Activated CD4-positive, alpha-beta T cell treated with anti-CD3 and anti-CD28 coated beads, Interleukin-2, amount 50 U/mL, for 1 hour (primary cell): Measurements from ENCODE around the gene SCGB3A1.

Experiments
- DNase-seq: peaks from one replicate; pipeline ENCODE4 v3.0.0-alpha.2; 2020

Gene SCGB3A1, protein sequence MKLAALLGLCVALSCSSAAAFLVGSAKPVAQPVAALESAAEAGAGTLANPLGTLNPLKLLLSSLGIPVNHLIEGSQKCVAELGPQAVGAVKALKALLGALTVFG

DNA sequence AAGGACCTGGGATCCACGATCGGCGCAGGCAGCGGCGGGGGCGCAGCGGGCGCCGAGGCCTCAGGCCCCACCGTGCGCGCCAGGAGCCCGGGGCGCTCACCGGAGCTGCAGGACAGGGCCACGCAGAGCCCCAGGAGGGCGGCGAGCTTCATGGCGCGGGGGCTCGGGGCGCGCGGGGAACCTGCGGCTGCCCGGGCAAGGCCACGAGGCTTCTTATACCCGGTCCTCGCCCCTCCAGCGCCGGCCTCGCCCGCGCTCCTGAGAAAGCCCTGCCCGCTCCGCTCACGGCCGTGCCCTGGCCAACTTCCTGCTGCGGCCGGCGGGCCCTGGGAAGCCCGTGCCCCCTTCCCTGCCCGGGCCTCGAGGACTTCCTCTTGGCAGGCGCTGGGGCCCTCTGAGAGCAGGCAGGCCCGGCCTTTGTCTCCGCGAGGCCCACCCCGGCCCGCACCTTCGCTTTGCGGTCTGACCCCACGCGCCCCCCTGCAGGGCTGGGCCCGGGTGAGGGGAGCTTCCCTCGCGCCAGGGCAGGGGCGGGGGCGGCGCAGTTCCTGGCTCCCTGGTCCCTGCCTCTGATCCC is at the start of gene SCGB3A1:
Gene SCGB3A1 (minus strand): TSS at position 189 of the 577 bp plus-strand sequence. CDS start 37 bp downstream, at position 152.
- no peak for DNase-seq

DNA sequence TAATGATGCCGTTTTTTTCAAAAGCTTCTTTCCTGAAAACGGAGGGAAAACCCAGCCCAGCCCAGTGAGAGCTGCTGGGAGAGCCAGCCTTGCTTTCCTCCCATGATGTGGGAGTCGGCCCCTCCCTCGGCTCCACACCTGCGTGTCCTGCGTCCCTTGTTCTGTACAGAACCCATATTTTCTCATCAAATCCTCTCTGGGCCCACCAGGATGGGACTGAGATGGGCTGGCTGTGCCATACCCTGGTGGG is 49.2 kb upstream of the SCGB3A1 start:
- no peak for DNase-seq

DNA sequence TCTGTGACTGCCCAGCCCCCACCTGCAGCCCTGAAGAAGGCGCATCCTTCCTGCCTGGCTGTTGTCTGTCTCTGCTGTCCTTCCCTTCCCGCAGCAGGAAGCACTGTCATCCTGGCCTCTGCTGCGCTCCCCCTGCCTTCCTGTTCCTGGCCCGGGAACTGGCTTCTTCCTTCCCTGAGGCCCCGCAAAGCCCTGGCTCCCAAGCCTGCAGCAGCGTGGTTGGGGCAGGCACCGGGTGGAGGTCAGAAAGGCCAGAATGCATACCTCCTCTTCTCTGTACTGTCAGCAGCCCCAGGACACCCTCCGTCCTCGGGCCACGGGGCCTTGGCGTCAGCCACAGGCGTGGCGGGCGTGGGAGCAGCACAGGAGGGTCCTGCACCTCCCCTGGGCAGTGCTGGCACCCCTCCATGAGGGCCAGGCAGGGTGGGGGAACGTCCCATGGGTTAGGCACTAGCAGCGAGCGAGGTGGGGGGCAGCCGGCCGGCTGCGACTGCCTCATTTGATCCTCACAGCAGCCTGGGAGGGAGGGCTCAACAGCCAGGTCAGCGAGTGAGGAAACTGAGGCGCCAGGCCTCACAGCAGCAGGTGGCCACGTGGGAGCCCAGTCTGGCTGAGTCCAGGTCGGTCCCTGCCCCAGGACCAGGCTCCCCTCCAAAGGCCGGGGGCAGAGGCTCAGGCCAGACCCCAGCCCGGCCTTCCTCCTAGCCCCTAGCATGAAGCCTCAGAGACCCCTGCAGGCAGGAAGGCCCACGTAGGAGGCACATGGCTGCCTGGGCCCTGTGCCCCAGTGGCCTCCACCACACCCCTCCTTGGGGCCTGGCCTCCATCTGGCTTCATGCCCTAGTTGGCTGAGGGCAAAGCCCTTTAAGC is 48.7 kb upstream of the SCGB3A1 start:
- no peak for DNase-seq

DNA sequence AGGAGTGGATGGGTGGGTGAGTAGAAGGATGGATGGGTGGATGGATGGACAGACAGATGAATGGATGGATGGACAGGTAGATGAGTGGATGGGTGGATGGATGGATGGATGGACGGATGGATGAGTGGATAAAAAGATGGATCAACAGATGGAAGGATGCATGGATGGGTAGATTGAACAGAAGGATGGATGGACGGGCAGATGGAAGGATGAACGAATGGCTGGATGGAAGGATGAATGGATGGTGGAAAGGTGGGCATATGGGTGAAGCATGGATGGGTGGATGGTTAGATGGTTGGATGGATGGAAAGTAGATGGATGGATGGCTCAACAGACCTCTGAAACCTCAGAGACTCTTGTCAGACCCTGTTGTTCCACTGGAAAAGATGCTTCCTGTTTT is 48.0 kb upstream of the SCGB3A1 start:
- DNase-seq = no peak

DNA sequence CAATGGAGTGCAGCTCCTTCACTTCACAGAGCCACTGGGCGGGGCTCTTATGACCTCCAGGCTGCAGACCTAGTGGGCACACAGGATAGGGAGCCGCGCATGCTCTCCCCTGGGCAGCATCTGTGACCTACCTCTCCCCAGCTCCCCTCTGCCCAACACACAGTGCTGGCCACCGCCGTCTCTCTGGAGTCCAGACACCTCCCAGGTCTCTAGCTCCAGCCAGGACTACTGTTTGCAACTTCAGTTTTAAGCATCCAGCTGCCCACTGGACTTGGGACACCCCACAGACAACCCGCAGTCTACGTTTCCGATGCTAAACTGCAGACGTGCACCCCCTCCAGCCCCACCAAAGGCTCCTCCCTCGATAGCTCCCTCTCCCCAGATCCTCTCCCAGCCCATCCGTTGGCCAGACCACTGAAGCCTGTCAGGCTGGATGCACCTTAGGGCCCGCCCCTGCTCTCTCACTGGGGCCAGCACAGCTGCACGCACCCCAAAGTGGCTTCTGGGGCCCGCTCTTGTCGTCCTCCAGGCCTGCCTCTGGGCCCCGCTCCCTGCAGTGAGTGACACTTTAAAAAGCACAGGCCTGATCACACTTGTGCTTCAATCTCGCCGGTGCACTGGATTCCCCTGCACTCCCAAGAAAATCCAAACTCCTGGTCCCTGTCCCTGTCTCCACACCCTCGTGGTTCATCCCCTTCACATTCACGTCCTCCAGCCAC is 46.8 kb upstream of the SCGB3A1 start:
- DNase-seq = no peak

DNA sequence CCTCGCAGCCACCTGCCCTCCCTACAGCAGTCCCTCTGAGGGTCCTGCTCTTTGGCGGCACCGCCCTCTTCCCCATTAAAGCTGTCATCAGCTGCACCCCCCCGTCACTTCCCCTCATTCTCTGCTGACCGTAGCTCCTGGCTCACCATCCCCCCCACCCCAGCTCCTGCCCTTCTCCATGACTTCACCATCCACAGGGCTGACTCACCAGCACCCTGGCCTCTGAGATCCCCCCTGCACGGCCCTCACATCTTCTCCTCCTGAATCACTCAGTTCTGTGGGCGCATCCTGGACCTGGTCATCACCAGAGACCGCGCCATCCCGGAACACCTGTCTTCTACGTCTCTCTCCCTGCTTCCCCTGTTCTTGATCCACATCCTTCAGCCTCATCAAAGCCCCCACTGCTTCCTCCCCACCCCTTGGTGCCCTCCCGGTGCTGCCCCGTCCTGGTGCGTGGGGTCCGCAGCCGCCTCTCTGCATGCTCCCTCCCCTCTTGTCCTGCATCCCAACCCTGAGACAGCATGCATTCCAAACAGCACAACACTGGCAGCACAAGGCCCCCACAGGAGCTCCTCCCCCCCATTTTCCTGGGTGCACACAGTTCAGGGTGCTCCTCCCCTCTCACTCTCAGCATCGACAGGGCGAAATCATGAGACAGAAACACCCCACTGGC is 45.2 kb upstream of the SCGB3A1 start:
- no peak for DNase-seq

DNA sequence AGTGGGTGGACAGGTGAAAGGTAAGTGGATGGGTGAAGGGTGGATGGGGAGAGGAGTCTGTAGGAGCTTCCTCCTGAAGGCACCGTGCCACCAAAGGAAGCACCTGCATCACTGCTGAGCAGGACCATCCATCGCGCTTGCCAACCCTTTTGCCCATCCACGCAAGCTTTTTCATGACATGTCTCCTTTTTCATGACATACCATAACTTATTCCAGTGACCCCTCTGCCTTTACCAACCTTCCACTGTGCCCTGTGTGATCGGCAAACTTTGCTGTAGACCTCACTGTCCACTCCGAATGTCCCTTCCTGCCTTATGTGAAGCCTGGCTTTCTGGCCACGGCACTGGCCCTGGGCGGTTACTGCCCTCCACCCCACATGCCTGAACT is 44.7 kb upstream of the SCGB3A1 start:
- no peak for DNase-seq

DNA sequence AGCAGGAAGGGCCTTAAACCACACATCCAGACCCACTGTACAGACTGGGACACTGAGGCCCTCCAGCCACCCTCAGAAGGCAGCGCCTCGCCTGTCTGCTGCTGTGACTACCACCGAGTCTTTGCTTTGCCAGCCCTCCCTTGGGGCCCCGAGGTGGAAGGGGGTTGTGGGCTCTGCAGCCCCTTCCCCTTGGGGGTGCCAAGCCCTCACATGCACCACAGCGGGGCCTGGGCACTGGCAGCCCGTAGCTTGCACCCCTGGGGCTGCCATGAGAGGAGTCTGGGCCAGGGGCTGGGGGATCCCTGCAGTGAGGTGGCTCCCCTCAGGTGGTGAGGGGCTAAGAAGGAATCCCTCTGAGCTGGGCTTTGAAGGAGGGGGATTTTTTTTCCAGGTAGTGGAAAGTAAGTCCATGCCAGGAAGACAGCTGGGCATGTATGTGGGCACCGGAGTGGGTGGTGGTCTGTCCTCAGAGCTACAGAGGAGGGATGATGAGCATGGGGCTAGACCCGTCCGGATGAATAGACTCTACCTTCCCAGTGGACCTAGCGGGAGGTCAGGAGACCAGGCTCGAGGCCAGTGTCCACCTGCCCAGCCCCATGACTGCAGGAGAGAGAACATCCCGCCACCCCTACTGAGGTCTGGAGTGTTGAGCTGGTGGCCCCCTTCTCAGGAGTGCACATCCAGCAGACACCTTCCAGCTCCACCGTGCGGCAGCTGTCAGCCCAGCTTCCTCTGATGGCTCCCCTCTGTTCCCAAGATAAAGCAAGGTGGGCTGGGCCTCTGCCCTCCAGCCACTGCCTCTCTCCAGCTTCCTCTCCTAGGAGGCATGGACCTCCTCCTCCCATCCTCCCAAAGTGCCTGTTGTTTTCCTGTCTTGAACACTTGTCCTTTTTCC is 42.2 kb upstream of the SCGB3A1 start:
- DNase-seq = no peak

DNA sequence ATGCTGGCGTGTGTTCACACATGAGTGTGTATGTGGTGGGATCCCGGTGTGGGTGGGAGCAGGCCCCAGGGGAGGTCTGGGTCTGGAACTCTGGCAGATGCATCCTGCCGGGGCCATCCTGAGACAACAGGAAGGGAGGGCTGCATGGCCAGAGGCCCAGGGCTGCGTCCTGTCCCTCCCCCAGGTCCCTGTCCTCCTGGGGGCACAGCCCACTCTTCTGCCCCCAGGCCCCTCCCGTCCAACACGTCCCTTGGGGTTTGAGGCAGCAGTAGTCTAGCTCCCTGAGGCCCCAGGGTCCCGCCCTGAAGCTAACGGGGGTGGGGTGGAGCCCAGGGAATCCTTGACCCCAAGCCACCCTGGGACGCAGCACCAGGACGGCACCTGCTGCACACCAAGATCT is 41.5 kb upstream of the SCGB3A1 start:
- no peak for DNase-seq

DNA sequence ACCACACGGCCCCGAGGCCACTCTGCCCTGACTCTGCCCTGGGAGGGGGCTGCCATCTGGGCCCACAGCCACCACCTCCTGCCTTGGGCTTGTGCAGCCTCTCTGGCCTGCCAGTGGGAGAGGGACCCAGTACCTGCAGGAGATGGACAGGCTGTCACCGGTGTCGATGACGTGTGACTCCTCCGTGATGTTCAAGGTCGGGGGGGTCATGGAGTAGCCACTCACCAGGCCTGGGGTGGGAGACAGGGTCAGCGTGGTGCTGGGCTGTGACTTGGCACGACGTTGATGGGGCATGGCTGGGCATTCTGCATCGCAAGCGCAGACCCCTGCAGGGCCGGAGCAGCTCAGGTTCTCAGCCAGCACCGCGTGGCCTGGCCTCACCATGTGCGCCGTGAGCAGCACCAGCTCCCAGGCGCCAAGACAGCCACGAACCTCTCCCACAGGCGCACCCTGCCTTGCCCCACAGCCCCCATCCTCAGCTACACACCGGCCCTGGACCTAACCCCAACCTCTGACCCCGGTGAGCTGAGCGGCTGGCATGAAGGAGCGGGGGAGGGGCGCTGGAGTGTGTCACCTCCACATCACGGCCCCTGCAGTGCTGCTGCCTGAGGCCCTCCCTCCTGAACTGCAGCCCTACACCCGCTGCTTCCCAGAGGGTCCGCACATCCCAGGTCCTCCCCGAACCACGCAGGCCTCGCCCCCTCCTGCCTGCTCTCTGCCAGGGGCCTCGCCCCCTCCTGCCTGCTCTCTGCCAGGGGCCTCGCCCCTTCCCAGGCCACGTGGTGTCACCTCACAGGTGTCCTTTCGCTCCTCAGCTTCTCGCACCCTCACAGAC is 40.5 kb upstream of the SCGB3A1 start:
- DNase-seq = no peak

DNA sequence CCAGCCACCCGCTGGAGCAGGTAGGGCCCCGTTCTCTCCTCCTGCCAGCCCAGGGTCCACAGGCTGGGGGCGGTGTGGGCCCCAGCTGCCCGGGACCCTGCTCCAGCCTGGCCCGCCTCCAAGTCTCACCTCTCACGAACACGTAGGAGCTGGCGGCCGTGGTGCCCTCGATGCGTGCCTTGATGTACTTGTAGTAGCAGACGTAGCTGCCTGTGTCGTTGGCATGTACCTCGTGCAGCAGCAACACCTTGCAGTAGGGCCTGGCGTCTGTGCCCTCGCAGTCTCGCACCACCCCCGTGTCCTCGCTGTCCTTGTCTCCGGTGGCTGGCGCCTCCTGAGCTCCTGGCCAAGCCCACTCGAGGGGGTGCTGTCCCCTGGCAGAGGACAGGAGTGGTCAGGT is 39.1 kb upstream of the SCGB3A1 start:
- no peak for DNase-seq

DNA sequence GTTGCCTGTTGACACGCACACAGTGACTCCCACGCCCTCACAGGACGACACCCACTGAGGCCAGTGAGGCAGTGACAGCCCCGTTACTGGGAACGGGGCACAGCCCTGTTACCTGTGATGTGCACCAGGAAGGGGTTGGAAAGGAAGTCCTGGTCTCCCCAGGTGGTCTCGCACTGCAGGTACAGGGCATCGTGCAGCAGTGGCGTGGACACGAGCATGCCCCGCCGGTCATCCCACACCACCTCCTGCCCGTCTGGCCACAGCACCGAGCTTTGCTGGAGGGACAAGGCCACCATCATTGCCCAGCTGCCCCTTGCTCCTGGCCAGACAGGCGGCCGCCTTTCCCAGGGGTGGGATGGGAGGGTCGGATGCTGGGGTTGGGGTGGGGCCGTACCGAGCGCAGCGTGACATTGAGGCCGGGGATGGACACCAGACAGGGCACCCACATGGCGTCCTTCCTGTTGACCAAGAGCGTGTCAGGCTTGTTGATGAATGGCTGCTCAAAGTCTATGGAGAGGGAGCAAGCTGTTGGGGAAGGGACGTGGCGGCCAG is 38.6 kb upstream of the SCGB3A1 start:
- no peak for DNase-seq

DNA sequence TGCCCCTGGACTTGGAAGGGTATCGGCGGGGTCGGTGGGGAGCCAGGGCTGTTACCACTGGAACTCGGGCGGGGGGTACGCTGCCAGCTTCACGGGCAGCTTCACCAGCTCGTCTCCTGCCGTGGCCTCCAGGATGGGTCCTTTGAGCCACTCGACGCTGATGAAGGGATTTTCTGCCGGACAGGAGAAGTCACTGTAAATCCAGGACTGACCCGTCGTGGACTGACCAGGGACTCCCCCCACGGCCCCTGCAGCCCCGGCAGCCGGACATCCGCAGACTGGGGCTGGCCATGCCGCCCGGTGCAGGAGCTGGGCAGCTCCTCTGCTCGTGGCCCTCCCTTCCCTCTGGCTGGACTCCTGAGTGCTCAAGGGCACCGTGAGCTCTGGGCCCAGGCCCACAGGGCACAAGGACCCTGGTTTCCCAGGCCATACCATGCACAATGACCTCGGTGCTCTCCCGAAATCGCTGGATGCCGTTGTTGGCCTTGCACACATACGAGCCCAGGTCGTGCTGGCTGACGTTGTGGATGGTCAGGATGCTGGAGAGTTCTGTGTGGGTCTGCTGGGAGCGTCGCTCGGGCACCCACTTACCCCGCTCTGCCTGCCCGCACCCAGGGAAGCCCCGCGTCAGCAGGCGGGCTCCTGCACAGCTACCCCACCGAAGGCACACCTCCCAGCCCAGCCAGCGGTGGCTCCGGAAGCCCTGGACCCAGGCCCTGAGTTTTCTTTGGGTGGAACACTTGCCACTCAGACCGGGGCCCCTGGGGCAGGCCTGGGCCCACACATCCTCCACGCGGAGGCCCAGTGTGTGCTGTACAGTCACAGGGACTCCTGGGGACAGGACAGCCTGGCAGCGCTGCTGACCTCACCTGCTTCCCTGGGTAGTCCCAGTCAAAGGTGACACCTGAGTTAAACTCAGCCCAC is 37.8 kb upstream of the SCGB3A1 start:
- DNase-seq = no peak

DNA sequence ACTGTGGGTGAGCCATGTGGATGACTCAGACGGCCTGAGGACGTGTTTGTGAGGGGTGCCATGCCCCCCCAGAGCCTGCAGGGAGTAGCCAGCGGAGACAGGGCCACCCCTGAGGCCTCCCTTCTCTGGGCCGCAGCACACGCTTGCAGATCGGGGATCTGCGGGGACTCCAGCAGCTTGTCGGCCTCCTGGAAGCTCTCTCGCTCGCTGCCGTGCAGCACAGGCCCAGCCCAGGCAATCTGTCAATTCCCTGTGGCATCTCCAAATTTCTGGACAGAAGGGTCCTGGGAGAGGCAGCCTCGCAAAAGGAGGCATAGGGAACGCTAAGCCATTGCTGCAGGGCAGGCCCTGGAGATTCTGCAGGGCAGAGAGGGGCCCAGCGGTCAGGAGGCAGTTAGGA is 36.9 kb upstream of the SCGB3A1 start:
- no peak for DNase-seq

DNA sequence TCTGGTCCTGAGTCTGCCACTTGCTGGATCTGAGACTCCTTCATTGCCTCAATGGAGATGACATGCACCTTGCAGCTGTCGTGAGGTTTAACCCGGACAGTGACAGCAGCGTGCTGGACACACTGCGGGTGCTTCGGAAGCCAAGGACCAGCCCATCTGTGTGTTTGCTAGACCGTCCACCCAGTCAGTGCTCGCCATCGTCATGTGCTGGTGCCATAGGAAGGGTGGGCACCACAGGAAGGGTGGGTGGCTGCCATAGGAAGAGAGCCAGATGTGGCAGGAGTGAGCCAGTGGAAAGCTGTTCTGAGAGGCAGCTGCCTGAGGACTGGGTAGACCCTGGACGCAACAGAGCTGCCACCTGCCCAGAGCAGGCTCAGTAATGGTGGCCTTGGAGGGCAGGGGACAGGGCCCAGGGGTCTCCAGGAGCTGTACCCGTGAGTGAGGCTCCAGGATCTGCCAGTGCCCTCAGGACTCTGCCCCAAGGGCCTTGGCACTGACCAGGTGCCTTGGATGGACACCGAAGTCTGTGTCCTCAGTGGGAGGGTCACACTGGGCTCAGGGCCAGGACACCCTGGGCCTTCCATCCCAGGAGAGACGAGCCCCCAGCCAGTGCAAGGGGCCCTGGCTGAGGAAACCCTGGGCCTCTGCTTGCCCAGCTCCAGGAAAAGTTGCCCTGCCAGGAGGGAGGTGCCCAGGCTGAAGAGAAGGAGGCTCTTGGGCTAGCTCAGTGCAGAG is 36.3 kb upstream of the SCGB3A1 start:
- DNase-seq = no peak

DNA sequence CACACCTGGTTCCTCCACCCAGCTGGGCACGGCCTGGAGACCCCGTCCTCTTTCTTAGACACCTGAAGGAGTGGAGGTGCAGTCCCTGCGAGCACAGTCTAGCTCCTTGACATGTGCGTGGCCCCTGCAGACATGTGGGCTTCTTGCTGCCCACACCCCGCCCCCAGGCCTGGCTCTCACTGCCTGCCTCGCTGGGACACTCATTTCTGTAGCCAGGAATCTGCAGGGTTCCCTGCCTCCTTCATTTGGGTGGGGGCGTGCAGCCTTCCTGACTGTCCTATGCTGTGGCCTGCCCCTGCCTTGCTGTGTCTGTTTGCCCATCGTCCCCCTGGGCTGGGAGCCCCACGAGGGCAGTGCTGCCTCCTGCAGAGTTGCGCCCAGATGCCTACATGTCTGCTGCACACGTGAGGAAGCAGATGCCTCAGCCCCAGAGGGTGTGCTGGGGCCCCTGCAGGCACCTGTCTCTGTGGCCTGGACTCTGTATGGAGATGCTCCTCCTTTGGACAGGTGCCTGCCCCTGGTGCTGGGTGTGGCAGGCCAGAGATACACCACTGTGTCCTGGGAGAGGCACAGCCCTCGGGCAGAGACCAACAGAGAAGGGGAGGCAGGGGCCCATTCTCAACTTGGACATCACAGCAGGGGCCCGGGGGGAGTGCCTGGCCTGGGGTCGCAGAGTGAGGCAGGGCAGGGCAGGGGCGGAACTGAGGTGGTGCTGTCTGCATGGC is 35.5 kb upstream of the SCGB3A1 start:
- DNase-seq = no peak

DNA sequence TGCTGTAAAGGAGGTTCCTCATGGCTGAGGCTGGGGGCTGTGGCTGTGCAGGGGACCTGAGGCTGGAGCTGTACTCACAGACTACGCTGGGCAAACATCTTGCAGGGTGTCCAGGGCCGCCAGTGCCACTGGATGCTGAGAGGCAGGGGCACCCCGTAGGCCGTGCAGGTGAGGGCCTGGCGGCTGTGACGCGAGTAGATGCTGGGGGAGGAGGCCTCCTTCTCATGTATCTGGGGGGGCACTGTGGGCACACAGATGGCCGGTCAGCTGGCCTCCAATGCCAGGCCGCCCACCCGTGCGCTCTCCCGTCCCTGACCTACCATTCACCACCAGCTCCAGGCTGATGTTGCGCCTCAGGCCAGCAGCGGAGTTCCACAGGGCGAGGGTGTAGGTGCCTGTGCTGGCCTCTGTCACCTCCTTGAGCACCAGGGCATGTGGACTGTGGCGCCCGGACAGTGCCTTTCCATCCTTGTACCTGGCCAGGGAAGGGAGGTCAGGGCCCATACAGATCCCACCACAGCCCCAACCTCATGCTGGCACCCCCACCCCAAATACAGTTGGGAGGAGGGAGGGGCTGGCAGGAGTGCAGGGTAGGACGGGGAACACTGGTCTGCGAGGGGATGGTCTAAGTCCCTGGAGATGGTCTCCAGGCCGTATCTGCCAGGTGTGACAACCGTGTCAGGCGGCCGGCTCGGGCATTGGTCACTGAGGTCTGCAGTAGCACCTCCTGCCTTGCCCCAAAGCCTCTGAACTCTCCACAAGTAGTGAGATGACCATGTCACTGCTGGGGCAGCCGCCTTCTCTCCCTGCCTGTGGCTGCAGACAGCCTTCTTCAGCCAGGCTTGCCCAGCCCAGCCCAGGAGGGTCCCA is 34.7 kb upstream of the SCGB3A1 start:
- no peak for DNase-seq
